Measurements from ENCODE around the gene ERC1.

ERC1 gene

DNA sequence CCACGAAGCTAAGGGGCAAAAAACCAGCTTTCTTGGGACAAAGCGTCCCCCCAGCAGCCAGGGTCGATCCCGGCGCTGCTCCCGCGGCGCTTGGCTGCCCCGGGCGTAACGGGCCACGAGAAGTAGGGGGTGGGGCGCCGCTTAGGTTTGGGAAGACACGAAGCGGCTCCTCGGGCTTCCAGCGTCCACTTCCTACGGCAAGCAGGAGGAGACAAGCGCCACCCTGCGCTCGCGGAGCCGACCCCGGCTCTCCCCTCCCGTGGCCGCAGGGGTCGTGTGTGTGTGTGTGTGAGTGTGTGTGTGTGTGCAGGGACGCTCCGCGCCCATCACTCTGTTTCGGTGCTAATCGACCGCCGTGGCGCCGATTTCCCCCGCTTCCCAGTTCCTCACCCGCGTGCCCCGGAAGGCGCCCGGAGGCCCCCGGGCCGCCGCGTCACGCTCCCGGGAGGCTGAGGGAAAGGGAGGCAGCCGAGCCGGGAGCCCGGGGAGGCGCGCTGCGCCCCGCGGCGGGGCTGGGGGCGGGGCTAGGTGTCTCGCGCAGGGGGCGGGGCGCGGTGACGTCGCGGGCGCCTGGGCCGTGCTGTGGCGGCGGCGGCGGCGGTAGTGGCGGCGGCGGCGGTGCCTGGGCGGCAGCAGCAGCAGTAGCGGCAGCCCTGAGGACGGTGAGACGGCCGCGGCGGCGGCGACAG is at the start of gene ERC1:
Gene ERC1 (plus strand): TSS at position 563 of the 689 bp plus-strand sequence. CDS start 36,681 bp downstream, outside the sequence.
- peak; percentile 64 for DNase-seq (ENCODE audit: low read depth, low spot score)

DNA sequence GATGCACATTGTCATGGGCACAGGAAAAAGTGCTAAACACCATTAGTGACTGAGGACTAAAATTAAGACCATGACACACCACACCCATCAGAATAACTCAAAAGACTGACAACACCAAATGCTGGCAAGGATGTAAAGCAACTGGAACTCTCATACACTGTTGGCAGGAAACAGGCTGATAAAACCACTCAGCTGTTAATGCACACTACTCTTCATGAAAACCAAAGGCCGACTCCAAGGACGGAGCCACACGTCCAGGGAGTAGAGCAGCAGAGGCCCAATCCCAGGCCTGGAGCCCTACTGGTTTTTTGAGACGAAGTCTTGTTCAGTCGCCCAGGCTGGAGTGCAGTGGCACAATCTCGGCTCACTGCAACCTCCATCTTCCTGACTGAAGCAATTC is 48.0 kb upstream of the ERC1 start:
- no peak for DNase-seq (ENCODE audit: low read depth, low spot score)

DNA sequence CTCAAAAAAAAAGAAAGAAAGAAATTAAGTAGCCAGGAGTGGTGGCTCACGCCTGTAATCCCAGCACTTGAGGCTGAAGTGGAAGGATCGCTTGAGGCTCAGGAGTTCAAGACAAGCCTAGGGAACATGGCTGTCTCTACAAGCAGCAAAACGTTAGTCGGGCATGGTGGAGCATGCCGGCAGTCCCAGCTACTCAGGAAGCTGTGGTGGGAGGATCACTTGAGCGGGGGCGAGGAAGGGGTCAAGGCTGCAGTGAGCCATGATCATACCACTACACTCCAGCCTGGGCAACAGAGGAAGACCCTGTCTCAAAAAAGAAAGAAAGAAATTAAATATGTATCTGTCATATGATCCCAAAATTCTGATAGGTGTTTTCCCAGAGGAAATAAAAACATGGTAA is 46.8 kb upstream of the ERC1 start:
- DNase-seq (ENCODE audit: low read depth, low spot score): no peak

DNA sequence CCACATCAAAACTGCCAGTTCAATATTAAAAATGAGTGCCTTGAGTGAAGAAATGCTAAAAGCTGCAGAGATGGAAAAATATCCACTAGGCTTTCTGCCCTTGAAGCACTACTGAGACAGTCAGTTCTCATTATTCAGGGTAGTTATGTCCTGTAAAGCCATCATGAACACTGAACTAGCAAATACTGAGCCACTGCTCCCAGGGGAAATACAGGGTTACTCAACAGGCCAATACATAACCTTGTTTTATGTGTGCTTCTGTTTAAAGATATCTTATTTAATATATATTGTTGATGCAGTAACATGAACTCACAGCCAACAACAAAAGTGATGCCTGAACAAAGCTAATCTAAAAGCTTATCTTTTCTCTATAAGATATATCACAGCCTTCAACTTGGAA is 44.8 kb upstream of the ERC1 start:
- no peak for DNase-seq (ENCODE audit: low read depth, low spot score)

DNA sequence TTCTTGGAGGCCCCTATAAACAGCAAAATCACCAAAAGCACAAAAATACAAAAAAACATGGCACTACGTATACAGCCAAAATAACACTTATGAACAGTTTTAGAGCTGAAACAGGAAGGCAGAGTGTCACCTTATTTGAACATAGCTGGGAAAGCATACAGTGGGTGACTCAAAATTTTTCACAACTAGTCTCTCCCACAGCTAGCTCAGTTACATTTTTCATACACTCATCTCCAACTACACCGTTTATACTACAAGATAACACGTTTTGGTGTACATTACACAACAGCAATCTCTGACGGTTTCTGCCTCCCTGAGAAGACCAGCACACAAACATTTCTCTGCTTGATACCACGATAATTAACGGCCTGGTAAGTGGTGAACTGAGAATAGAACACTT is 44.4 kb upstream of the ERC1 start:
- DNase-seq (ENCODE audit: low read depth, low spot score): no peak

DNA sequence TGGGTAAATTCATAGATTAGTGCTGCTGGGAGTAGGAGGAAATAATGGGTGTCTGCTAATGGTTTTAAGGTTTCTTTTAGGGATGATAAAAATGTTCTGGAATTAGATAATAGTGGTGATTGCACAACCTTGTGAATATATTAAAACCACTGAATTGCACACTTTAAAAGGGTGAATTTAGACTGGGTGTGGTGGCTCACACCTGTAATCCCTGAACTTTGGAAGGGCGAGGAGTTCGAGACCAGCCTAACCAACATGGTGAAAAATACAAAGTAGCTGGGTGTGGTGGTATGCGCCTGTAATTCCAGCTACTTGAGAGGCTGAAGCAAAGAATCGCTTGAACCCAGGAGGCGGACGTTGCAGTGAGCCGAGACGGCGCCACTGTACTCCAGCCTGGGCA is 42.8 kb upstream of the ERC1 start:
- DNase-seq (ENCODE audit: low read depth, low spot score): no peak

DNA sequence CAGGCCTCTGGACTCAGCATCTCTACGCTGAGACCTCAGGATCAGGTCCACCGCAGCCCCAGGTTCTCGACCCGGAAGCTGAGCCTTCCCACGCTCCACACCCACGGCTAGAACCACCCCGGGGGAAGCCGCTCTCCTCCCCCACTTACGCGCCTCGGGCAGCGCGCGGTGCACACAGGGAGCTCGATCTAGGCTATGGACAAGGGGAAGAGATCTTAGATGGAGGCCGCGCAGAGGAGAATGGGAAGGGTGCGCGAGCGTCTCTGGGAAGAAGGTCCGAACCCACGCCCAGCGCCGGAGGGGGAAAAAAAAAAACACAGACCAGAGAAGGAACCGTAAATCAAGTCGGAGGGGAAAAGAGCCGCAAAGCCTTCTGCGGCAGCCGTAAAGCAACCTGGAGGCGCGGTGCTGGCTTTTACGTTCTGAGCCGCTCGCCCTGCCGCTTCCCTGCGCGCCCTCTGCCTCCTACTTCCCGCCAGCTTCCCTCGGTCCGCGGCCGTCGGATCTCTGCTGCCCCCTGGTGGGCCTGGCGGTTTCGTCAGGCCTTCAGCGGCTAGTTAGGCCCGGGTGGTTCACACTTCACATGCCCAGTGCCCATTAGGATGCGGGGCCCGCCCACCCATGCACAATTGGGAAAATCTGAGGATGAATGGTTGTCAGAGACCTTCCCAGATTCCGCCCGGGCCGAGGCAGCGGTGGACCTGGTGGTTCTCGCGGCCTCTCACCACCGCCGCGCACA is 41.4 kb upstream of the ERC1 start, which contains the start of gene RAD52:
Gene RAD52 (minus strand): TSS at position 242 of the 739 bp plus-strand sequence. CDS start 16,636 bp downstream, outside the sequence.
- DNase-seq (ENCODE audit: low read depth, low spot score): peak; percentile 93

DNA sequence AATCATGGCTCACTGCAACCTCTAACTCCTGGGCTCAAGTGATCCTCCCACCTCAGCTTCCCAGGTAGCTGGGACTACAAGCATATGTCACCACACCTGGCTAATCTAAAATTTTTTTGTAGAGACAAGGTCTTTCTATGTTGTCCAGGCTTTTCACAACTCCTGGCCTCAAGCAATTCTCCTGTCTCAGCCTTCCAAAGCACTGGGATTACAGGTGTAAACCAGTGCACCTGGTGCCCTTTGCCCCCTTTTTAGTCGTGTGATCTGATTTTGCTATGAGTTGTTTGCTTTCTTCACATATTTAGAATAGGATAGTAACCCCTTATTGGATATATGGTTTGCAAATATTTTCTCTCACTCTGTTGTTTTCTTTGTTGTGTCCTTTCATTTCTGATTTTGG is 39.8 kb upstream of the ERC1 start:
- DNase-seq (ENCODE audit: low read depth, low spot score): no peak

DNA sequence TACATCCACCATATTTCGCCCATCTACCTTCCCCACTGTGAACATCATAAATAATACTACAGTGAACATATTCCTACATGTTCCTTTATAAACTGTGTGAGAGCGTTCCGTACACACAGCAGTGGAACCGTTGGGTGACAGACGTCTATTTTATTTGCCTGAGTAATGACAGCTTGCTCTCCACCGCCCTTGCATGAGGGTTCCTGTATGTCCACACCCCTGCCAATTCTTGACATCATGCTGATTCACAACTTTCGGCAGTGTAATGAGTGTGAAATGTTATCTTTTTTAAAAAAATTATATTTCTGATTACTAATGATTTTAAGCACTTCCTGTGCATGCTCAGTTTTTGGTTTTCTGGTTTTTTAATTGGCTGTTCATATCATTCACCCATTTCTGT is 37.2 kb upstream of the ERC1 start:
- DNase-seq (ENCODE audit: low read depth, low spot score): no peak

DNA sequence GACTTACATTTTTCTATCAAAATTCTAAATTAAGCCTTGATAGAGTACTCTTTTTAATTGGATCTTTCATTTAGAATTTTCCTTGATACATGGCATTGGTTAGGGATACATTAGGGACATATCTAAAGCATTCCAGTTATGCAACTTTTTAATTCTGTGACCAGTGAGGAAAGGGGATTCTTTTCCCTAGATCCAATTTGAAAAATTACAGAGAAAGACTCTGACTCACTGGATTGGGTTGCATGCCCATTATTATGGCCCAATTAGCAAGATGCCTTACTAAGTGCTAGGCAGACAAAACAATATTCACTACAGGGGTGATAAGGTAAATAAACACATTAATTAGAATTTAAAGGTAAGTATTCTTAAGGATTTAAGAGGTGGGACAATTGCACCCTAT is 36.3 kb upstream of the ERC1 start:
- no peak for DNase-seq (ENCODE audit: low read depth, low spot score)

DNA sequence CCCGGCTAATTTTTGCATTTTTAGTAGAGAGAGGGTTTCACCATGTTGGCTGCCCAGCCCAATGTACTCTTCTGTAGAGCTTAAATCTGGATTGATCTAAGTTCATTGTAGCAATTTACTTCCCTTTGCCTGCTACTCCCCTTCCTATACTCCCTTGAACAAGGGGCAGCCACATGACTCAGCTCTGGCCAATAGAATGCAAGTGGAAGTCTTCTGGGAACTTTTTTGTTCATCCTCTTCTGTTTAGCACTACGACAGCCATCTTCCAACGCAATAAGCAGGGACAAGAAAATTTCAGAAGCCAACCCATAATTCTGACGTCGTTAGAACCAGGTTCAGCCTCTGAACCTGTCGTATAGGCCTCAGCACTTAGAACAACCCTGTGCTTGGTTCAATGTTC is 35.1 kb upstream of the ERC1 start:
- no peak for DNase-seq (ENCODE audit: low read depth, low spot score)

DNA sequence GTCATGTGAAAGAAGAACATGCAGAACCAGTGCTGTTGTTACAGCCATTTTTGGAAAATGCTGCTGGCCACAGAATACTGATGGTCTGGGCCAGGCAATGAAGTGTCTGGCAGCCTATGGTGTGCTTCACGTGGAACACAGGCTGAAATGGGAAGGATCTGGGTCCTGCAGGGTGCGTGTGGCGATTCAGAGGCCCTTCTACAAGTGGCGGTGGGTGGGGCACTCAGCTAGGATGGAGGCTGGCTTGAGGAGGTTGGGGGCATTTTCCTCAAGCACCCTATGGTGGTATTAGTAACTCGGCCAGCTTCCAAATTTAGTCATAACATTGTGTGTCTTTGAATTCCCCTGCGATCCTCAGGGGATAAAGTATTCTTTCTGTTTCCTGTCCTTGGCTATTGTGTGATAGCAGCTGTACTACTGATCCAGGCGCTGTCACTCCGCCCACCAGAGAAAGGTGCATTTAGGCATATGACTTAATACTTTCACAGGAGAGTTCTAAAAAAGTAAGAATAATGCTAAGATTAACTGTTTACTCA is 32.4 kb upstream of the ERC1 start:
- DNase-seq (ENCODE audit: low read depth, low spot score): no peak

DNA sequence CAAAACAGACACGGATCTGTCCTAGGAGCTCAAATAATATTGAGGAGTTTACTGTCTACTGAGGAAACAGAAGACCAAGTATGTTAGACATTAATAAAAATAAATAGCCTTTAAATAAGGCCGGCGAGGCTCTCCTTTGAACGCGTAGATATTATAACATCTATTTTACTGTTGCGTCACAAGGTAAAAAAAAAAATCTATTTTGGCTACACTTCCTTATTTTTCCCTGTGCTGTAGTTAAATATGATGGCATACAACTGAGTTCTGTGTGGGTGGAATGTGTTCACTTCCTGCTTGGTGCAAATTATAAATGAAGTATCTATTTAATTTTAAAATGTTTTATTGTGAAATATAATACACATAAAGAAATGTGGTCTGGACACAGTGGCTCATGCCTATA is 24.3 kb upstream of the ERC1 start:
- DNase-seq (ENCODE audit: low read depth, low spot score): no peak

DNA sequence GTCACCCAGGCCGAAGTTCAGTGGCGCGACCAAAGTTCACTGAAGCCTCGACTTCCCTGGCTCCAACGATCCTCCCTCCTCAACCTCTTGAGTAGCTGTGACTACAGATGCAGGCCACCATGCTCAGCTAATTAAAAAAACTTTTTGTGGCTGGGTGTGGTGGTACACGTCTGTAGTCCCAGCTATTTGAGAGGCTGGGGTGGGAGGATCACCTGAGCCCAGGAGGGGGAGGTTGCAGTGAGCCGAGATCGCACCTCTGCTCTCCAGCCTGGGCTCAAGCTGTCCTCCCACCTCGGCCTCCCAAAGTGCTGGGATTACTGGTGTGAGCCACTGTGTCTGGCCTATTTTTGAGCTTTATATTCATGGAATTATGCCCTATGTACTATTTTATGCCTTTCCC is 23.4 kb upstream of the ERC1 start:
- no peak for DNase-seq (ENCODE audit: low read depth, low spot score)

DNA sequence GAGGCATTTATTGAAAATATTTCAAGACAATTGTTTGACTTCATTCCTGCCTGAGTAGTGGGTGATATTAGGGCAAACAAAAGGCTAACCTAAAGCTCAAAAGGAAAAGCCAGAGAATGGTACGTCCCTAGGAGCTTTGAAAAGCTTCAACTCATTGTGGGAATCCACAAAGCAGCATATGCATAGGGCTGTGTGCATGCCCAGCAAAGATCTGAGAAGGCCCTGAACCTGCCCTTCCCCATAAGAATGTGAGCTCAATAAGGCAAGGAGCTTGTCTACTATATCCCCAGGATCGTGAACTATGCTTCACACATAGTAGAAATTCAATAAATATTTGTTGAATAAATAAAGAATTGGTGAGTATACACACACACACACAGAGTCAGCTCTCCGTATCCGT is 22.5 kb upstream of the ERC1 start:
- DNase-seq (ENCODE audit: low read depth, low spot score): no peak

DNA sequence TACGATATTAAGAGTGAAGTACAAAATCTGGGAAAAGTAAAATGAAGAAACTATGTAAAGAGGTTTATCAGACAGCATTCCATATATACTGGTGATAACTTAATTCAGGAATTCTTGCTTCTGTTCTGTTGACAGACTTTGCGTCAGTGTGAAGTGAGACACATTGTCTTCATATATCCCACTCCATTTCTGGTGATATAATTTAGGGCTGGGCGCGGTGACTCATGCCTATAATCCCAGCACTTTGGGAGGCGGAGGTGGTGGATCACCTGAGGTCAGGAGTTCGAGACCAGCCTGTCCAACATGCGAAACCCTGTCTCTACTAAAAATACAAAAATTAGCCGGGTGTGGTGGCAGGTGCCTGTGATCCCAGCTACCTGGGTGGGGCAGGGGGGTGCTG is 21.2 kb upstream of the ERC1 start:
- DNase-seq (ENCODE audit: low read depth, low spot score): no peak

DNA sequence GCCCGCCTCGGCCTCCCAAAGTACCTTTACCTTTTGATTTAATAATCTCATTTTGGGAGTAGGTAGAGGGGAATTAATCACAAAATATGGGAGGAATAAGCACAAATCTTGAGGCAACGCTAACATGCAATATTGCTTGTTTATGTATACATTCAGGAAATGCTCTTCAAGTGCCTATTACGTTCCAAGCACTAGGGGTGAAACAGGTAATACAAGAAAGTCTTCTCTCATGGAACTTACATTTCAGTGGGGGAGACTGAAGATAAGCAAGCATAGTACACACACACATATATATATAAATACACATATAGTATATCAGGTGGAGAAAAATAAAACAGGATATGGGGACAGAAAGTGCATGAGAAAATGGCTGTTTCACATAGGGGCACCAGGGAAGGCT is 19.0 kb upstream of the ERC1 start:
- DNase-seq (ENCODE audit: low read depth, low spot score): no peak

DNA sequence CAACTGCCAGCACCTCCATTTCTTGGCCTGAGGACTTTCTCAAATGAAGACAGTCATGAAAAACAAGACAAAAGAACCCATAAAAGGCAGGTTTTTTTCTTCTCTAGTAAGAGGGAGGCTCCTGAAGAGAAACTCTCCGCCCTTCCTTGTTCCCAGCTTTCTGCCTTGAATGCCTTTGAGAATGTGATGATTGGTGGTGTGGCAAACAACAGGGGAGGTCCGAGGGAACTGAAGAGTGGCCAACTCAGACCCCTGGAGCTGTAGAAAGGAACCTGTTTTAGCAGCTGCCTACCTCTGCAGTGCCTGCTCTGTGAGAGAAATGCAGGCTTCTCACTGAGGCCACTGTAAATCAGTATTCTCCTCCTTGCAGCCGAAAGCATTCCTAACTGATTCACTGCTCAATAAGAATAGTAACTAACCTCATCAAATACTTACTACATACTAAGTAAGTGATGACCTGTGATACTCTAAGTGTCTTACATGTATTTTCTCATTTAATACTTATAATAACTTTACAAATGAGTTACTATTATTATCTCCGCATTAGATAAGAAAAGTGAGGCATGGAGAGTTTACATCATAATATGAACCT is 16.7 kb upstream of the ERC1 start:
- no peak for DNase-seq (ENCODE audit: low read depth, low spot score)

DNA sequence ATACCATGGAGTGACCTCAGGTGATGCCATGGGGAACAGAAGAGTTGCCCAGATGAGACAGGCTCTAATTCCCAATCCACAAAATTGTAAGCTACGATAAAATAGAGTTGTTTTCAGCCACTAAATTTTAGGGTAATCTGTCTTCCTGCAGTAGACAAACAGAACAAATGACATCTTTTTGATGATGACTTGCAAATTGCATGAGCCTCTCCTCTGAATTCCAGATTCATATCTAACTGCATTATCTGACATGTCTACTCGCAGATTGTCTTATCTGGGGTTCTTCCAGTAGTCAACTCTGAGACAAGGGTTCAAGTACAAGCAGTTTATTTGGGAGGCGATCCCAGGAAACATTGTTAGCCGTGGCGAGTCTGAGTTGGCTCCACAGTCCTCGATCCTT is 14.4 kb upstream of the ERC1 start:
- no peak for DNase-seq (ENCODE audit: low read depth, low spot score)

DNA sequence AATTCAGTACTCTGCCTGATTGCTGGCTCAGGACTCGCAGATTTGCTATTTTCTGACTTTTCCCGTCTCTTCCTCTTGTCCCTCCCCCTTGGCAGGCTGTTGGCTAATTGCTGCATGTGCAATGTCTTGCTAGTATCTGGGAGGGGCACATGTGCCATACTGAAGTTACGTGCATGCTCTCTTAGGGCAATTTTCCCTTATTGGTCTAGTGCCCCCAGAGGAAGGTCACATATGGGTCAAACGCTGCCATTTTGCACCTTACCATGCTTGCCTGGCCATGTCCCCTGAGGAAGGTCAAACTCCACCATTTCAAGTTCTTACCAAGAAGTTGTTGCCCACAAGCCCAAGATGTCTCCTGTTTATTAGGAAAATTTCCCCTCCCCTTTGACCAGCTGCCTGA is 13.9 kb upstream of the ERC1 start:
- DNase-seq (ENCODE audit: low read depth, low spot score): no peak

DNA sequence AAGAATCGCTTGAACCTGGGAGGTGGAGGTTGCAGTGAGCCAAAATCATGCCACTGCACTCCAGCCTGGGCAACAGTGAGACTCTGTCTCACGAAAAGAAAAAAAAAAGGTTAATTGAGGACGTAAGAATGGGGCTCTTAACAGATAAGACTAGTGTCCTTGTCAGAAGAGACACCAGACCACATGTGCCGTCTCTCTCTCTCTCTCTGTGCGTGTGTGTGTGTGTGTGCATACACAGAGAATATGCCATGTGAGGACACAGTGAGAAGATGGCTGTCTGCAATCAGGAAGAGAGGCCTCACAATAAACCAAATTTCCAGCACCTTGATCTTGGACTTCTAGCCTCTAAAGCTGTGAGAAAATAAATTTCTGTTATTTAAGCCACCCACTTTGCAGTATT is 11.7 kb upstream of the ERC1 start:
- DNase-seq (ENCODE audit: low read depth, low spot score): no peak

DNA sequence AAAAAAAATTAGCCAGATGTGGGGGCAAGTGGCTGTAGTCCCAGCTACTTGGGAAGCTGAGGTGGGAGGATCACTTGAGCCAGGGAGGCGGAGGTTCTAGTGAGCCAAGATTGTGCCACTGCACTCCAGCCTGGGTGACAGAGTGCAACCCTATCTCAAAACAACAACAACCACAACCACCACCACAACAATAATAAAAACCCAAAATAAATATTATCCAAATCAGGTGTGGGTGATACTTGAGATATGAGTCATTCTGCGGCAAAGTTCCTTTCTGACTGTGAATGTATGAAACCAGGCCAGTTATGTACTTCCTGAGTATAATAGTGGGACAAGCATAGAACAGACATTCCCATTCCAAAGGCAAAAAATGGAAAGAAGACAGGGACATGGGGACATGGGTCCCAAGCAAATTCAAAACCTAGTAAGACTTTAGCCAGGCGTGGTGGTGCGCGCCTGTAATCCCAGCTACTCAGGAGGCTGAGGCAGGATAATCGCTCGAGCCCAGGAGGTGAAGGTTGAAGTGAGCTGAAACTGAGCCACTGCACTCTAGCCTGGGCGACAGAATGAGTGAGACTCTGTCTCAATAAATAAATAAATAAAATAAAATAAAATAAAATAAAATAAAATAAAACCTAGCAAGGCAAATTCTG is 9.7 kb upstream of the ERC1 start:
- no peak for DNase-seq (ENCODE audit: low read depth, low spot score)

Data from activated CD4-positive, CD25-positive, alpha-beta regulatory T cell treated with anti-CD3 and anti-CD28 coated beads, Interleukin-2, amount 50 U/mL, for 16 hours (primary cell).